HG03558 (cell line): ENCODE measurements around the gene SLC35A3.
"Not testable (repeated sequence)": the region's sequence is repeated elsewhere in the genome, so short reads cannot be mapped to it uniquely, and the experiment has no call there.

Experiments
- ATAC-seq: cut with Tn5 transposase; IDR thresholded peaks from one replicate; pipeline ENCODE4 v1.9.1; 2021; ENCODE audit warnings: moderate number of reproducible peaks; ENCODE audit not compliant: unreplicated experiment; ENCODE audit errors: extremely low read depth

Gene SLC35A3

DNA sequence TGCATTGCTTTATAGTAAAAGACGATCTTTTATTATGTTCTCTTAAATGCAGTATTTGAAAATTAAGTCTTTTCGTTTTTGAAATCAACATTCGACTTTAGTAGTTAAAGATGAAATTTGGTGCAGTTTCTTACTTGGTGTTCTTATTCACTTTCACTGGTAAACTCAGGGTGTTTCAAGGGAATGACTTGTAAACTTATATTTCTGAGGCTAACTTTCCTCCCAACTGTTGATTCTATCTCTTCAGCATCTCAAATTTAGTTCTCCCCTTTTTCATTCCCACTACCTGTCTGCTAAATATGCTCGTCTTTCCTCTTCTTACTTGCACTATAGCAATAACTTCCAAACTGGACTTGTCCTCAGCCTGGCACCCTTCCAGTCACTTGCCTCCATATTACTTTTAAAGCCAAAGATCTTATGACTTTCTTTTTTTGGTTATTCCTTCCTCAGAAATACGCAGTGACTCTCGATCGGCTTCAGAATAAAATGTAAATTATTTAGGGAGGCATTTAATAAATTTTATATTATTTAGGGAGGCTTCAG is 988 bp downstream of the SLC35A3 start:
- no peak for ATAC-seq

DNA sequence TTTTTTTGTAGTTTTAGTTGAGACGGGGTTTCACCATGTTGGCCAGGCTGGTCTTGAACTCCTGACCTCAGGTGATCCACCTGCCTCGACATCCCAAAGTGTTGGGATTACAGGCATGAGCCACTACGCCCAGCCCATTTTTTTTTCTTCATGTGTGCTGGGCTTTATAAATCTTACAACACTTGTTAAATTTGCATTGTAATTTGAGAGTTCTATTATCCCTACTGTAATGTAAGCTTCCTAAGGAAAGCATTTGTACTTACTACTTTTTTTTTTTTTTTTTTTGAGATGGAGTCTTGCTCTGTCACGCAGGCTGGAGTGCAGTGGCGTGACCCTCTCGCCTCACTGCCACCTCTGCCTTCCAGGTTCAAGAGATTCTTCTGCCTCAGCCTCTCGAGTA is 2.3 kb downstream of the SLC35A3 start:
- ATAC-seq = not testable (repeated sequence)

DNA sequence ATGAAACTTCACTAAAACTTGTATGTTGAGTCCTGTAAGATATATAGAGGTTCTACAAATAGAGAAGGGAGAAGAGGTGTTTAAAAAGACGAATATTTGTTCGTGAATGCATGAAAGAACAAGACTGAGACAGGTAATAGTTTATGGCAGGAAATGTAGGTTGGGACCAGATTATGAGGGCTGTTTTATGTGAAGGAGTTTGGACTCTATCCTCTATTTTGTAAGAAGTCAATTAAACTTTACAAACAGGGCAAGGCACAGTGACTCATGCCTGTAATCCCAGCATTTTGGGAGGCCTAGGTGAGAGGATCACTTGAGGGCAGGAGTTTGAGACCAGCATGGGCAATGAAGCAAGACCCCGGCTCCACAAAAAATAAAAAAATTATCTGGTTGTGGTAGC is 5.7 kb downstream of the SLC35A3 start:
- no peak for ATAC-seq

DNA sequence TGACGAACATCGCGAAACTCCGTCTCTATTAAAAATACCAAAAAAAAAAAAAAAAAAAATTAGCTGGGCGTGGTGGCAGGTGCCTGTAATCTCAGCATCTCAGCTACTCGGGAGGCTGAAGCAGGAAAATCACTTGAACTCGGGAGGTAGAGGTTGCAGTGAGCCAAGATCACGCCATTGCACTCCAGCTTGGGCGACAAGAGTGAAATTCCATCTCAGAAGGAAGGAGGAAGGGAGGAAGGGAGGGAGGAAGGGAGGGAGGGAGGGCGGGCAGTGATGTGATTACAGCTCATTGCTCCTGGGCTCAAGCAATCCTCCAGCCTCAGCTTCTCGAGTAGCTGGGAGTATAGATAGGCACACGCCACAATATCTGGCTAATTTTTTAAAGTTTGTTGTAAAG is 7.5 kb downstream of the SLC35A3 start:
- not testable (repeated sequence) for ATAC-seq

DNA sequence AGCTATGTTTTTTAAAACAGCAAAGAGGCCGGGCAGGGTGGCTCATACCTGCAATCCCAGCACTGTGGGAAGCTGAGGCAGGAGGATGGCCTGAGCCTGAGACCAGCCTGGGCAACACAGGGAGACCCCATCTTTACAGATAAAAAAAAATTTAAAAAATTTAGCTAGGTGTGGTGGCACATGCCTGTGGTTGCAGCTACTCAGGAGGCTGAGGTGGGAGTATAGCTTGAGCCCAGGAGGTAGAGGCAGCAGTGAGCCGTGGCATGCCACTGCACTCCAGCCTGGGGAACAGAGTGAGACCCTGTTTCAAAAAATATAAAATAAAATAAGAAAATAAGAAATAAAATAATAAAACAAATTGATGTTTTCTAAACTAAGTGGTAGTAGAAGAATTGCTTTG is 8.4 kb downstream of the SLC35A3 start:
- no peak for ATAC-seq

DNA sequence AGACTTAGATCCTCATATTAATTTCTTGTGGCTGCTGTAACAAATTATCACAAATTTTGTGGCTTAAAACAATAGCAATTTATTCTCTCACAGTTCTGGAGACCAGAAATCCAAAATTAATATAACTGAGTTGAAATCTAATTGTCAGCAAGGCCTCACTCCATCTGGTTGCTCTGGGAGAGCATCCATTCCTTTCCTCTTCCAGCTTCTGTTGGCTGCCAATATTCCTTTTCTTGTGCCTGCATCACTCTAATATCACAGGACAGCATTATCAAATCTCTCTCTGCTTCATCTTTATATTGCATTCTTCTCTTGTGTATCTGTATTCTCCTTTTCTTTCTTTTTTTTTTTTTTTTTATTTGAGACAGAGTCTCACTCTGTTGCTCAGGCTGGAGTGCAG is 9.3 kb downstream of the SLC35A3 start:
- ATAC-seq = no peak

DNA sequence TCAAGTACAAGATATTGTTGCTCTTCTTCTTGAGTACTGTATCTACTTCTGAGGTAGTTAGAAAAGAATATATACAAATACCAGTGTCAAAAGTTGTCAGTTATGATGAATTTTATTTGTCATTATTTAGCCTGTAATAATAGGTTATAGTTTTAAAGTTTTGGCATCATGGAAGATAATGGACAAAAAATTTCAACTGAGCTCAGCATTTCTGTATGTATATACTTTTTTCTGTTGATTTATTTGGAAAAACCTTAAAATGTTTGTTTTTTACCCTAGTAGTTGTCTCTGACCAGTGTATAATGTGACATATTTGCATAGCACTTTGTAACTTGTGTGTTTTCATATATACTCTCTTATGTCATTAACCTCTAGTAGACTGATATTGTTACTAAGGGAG is 11.1 kb downstream of the SLC35A3 start:
- no peak for ATAC-seq

DNA sequence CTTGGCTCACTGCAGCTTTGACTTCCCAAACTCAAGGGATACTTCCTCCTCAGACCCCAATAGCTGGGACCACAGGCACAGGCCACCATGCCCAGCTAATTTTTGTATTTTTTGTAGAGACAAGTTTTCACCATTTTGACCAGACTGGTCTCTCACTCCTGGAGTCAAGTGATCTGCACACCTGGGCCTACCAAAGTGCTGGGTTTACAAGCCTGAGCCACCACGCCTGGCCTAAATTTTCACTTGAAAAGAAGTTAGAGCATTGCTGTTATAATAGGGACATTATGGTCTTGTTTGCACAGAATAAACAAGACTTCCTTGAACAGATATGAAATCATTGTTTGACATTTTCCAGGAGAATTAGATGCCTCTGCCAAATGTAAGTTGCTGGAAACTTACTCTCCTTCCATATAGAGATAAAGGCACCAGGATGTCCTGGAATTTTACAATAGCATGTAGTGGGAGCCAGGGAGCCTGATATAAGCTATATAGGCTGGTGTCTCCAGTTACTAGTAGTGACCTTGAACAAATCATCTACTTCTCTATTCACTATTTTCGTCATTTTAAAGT is 16.9 kb downstream of the SLC35A3 start:
- ATAC-seq = no peak

DNA sequence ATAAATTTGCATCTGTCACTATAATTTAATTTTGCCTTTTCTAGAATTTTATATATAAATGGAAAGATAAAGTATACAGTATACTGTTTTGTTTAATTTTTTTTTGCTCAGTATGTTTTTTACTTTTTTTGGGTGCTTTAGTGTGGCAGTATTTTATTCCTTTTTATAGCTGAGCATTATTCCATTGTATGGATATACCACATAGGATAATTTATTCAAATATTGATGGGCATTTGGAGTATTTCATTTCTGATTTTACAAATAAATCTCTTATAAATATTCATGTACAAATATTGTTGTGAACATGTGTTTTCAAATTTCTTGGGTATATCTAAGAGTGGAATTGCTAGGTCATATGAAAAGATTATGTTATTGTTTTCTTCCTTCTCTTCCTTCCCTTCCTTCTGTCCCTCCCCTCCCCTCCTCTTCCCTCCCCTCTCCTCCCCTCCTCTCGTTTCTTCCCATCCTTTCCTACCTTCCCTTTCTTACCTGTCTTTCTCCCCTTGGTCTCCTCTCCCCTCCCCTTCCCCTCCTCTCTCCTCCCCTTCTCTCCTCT is 18.5 kb downstream of the SLC35A3 start:
- ATAC-seq = no peak

DNA sequence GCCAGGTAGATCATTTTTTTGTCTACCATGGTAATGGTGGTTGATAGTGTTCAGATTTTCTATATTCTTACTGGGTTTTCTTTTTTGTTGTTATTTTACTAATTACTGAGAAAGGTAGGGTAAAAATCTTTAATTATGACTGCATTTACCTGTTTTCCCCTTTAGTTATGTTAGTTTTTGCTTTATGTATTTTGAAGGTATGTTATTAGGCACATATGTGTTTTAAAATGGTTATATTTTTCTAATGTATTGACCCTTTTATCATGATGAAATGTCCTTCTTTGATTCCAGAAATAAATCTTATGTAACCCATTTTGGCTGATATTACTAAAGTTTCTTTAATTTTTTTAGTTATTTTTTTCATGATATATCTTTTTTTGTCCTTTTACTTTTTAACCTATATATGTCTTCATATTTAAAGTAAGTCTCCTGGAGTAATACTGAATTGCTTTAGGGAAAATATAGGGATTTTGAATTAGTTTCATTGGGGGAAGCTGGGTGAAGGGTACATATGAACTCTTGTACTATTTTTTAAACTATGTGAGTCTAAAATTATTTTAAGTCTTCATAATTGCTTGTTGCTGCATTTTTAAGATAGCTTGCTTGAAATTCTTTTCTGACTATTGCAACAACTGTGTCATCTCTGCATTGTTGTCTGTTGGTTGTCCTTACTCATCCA is 22.4 kb downstream of the SLC35A3 start:
- ATAC-seq = no peak

DNA sequence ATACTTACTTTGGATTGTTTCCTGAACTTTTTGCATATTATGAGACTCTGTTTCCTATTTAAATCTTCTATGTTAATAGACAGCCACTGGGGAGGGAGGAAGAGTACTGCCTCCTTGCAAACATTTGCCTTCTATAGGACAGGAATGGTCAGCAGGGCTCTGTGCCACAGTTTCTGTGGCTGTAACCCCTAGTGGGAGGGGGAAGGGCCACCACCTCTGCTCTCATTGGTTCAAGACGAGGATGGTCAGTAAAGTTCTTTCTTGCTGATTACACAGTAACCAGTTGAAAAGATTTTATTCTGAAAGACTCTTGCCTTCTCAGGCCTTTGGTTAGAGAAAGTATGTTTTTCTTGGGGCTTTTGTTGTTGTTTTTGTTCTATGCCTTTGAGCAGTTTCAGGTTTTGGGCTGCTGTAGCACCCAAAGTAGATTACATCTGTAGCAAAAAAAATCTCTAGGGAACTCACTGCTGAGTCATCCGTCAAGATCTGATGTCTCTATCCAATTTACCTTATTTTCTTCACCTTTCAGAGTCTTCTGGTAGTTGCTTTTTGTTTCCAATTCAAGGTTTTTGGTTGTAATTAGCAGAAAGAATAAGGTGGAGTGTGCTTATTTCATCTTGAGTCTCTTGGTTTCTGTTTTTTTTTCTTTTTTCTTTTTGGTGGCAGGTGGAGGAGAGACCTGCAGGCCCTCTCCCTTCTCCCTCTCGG is 23.1 kb downstream of the SLC35A3 start:
- ATAC-seq = no peak

DNA sequence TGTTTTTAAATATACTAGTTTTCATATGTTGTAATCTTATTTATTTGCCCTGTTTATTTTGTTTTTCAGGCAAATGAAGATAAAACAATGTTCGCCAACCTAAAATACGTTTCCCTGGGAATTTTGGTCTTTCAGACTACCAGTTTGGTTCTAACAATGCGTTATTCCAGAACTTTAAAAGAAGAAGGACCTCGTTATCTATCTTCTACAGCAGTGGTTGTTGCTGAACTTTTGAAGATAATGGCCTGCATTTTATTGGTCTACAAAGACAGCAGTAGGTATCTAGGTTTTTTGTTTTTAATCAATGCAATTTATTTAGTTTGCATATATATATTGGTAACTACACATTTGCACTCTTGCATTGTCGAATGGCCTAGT is 23.7 kb downstream of the SLC35A3 start:
- ATAC-seq = no peak

DNA sequence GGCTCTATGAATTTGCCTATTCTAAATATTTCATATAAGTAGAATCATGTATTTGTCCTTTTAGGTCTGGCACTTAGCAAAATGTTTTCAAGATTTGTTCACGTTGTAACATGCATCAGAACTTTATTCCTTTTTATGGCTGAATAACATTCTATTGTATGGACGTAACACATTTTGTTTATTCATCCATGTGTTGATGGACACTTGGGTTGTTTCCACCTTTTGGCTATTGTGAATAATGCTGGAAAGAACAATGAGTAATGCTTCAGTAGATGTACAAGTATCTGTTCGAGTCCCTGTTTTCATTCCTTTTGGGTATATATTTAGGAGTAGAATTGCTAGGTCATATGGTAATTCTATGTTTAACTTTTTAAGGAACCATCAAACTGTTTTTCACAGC is 24.7 kb downstream of the SLC35A3 start:
- ATAC-seq = no peak

DNA sequence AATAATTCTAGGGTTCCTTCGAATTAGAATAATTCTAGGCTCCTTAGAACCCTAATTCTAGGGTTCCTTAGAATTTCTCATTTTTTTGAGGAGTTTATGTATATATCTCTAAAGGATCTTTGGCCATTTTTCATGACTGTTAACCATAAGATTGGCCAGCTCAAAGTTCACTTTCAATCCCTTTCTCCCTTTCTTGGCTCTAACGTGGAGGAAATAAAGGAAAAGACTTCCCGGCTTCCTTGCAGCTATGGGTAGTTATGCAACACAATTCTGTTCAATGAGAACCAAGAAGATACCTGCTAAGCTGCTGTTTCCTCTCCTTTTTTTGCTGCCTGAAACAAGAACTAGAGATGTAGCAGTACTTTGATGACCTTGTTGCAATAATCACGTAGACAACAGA is 27.2 kb downstream of the SLC35A3 start:
- no peak for ATAC-seq

DNA sequence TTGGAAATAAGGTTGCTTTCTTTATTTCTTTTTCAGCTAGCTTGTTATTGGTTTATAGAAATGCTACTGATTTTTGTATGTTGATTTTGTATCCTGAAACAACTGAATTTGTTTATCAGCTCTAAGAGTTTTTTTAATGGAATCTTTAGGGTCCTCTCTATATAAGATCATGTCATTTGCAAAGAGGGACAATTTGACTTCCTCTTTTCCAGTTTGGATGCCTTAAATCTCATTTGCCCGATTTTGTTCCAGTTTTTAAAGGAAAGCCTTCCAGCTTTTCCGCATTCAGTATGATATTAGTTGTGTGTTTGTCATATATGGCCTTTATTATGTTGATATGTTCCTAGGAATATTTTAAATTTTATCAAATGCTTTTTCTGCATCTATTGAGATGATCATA is 31.7 kb downstream of the SLC35A3 start:
- ATAC-seq = no peak

DNA sequence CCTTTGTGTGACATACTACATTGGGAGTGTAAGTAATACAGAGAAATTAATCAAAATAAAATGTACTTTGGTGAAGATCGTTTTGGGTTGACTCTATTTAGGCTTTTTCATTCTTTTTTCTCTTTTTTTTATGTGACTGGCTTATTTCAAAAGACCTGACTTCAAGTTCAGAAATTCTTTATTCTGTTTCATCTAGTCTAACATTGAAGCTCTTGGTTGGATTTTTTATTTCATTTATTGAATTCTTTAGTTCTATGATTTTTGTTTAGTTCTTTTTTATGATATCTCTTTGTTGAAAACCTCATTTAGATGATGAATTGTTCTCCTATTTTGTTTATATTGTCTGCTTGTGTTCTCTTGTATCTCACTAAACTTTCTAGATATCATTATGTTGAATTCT is 35.6 kb downstream of the SLC35A3 start:
- ATAC-seq = no peak

DNA sequence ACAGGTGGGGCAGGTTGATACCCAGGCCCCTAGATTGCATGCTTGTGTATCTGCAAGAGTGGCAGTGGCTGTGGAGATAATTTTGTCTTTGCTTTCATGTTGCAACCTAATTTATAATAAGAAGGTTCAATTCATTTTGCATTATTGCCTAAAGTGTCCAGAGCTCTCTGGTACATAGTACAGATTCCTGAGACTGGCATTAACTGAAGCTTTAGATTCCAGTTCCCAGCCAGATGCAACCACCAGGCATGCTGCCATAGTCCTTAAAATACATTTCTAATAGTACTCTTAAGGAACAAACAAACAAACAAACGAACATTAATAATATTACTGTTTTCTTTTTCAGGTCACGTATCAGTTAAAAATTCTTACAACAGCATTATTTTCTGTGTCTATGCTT is 36.9 kb downstream of the SLC35A3 start:
- no peak for ATAC-seq

DNA sequence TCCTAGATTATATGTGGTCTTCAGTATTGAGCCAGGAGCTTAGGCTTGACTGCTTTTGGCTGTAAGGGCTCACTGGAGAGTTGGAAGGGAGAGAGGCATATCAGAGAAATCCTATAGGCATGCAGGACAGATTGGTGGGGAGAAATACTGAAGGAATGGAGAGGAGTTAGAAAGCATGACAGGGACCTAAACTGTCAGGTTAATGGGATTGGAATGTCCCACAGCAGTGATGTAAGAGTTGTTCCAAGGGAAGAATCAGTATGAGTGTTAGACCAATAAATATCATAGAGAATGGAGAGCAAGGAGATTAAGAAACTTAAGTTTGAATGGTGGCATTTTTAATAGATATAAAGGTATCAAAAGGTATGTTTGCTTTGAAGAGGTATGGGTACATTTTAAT is 39.7 kb downstream of the SLC35A3 start:
- no peak for ATAC-seq

DNA sequence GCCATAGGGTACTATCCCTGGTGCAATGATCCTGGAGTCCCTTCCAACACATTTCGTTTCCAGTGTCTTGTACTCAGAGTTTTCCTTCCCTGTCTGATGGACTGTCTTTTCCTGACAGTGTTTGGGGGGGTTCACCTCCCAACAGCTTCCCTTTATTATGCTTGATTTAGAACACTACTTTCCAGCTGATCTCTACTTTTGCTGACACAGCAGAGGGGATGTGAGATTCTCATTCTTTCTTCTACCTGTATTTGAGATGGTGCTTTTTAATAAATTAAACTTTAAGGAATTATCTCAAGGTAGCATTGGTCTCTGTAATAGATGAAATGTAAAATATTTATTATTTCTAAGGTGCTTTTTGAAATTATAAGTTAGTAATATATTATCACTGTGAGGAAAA is 41.0 kb downstream of the SLC35A3 start:
- ATAC-seq = no peak

DNA sequence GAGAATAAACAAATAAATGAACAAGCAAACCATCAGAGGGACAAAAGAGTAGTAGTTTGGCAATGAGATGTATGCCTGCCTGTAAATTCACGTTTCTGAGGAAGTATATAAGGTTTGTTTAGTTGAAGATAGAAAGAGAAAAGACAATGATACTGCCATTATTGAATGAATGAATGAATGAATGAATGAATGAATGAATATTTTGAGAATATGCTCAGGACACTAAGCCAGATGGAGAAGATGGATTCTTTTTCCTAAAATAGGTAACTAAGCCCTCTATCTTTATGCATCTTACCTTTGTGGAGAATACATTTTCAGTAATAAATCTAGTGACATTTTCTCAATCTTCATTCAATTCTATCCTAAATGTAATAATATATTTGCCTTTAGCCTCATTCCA is 49.4 kb downstream of the SLC35A3 start:
- ATAC-seq = no peak

DNA sequence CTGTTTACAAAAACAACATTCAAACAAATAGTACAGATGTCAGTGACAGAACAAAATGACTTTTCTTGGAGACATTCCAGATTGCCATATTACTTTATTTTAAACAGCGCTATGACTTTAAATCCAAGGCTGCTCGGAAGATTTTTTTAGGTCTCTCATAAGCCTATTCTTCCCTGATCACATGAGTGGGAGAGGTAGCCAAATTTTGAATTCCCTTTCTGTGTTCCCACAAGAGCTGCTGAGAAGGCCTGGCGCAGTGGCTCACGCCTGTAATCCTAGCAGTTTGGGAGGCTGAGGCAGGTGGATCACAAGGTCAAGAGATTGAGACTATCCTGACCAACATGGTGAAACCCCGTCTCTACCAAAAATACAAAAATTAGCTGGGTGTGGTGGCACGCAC is 53.7 kb downstream of the SLC35A3 start:
- no peak for ATAC-seq
